GM23248 (cell line): ENCODE measurements around the gene MIAT.

Experiments used
- EZH2 ChIP-seq: fragments of 200-600 bp; sonication (generic); IDR thresholded peaks from 2 replicates; pipeline ENCODE4 v1.6.1; 2018; ENCODE audit warnings: antibody characterized with exemption, mild to moderate bottlenecking; ENCODE audit not compliant: insufficient read depth, poor library complexity, severe bottlenecking
- EZH2phosphoT487 ChIP-seq: fragments of 200-600 bp; sonication (generic); IDR thresholded peaks from 2 replicates; pipeline ENCODE4 v1.6.1; 2018; ENCODE audit warnings: antibody characterized with exemption, moderate library complexity, mild to moderate bottlenecking, low read depth; ENCODE audit not compliant: insufficient read depth

GRCh38 chr22:26620197-26620596 lies 37.2 kb upstream of the MIAT start:
- TF ChIP-seq EZH2phosphoT487 (no peak), EZH2 (no peak)
